Astrocyte (in vitro differentiated cells and primary cell): ENCODE results near the gene PGLYRP4. TPM values are rescaled to one million over a fixed set of nuclear protein-coding genes. Genes with fewer than 3 reads are reported as not detected.

Source experiments
- DNase-seq: peaks from one replicate; pipeline ENCODE4 v3.0.0-alpha.2; 2010; ENCODE audit warnings: low read depth
- FAIRE-seq: peaks from 2 replicates; lab custom pipeline; 2011; peaks lifted over from hg19 to GRCh38; lab: Jason Lieb, UNC
- H2AFZ ChIP-seq: 2 replicates; pipeline ENCODE4 v1.6.0; 2012; ENCODE audit warnings: low read depth, low read length, inconsistent platforms
- H3K27ac ChIP-seq: 2 replicates; pipeline ENCODE4 v1.5.1; 2011; ENCODE audit warnings: low read depth, low read length, inconsistent platforms
- H3K27me3 ChIP-seq: 2 replicates; pipeline ENCODE4 v1.6.0; 2011; ENCODE audit warnings: low read length, inconsistent platforms; ENCODE audit not compliant: insufficient read depth
- H3K36me3 ChIP-seq: 2 replicates; pipeline ENCODE4 v1.5.1; 2011; ENCODE audit warnings: low read length, inconsistent platforms; ENCODE audit not compliant: insufficient read depth
- H3K4me1 ChIP-seq: 2 replicates; pipeline ENCODE4 v1.5.1; 2011; ENCODE audit warnings: low read length, inconsistent platforms; ENCODE audit not compliant: insufficient read depth
- H3K4me2 ChIP-seq: 2 replicates; pipeline ENCODE4 v1.6.0; 2012; ENCODE audit warnings: low read length, inconsistent platforms
- H3K4me3 ChIP-seq: 2 replicates; pipeline ENCODE4 v1.5.1; 2011; ENCODE audit warnings: low read depth, mild to moderate bottlenecking, low read length, inconsistent platforms; ENCODE audit not compliant: insufficient read depth
- H3K79me2 ChIP-seq: 2 replicates; pipeline ENCODE4 v1.6.0; 2012; ENCODE audit warnings: mild to moderate bottlenecking, low read length, inconsistent platforms; ENCODE audit not compliant: insufficient read depth
- H3K9ac ChIP-seq: 2 replicates; pipeline ENCODE4 v1.6.0; 2012; ENCODE audit warnings: mild to moderate bottlenecking, low read length, inconsistent platforms
- H3K9me3 ChIP-seq: 2 replicates; pipeline ENCODE4 v1.5.1; 2012; ENCODE audit warnings: low read depth, mild to moderate bottlenecking, low read length, inconsistent platforms; ENCODE audit not compliant: insufficient read depth
- H4K20me1 ChIP-seq: 2 replicates; pipeline ENCODE4 v1.6.0; 2012; ENCODE audit warnings: low read length, inconsistent platforms; ENCODE audit not compliant: insufficient read depth
- H3K27ac Mint-ChIP-seq: one replicate; pipeline ENCODE4 v1.8.0; 2021; ENCODE audit warnings: mild to moderate bottlenecking, mixed read lengths; ENCODE audit not compliant: unreplicated experiment
- H3K27me3 Mint-ChIP-seq: one replicate; pipeline ENCODE4 v1.8.0; 2021; ENCODE audit warnings: low read depth, mixed read lengths; ENCODE audit not compliant: unreplicated experiment
- H3K36me3 Mint-ChIP-seq: one replicate; pipeline ENCODE4 v1.8.0; 2021; ENCODE audit warnings: low read depth, mixed read lengths; ENCODE audit not compliant: unreplicated experiment
- H3K4me1 Mint-ChIP-seq: one replicate; pipeline ENCODE4 v1.8.0; 2021; ENCODE audit warnings: low read depth, mixed read lengths; ENCODE audit not compliant: unreplicated experiment
- H3K4me3 Mint-ChIP-seq: one replicate; pipeline ENCODE4 v1.8.0; 2021; ENCODE audit warnings: mild to moderate bottlenecking, moderate library complexity, mixed read lengths; ENCODE audit not compliant: unreplicated experiment
- H3K9me3 Mint-ChIP-seq: one replicate; pipeline ENCODE4 v1.8.0; 2021; ENCODE audit warnings: mild to moderate bottlenecking, mixed read lengths; ENCODE audit not compliant: unreplicated experiment
- EZH2 ChIP-seq: IDR thresholded peaks from 2 replicates; pipeline ENCODE4 v1.6.1; 2012; ENCODE audit warnings: mild to moderate bottlenecking, low read length, inconsistent platforms; ENCODE audit not compliant: insufficient read depth
- total RNA-seq: library from RNA; stranded (reverse); gene quantifications from 2 replicates; pipeline ENCODE4 v1.2.1, GENCODE V29; 2021
- TF ChIP-seq, protein P1 (sequence below): IDR thresholded peaks from 2 replicates; pipeline ENCODE4 v1.5.1; 2011; ENCODE audit warnings: low read depth, mild to moderate bottlenecking, inconsistent platforms, low read length, moderate library complexity; ENCODE audit not compliant: insufficient read depth

PGLYRP4 gene
- total RNA-seq, 1 donor from 2014 or later = not detected

DNA sequence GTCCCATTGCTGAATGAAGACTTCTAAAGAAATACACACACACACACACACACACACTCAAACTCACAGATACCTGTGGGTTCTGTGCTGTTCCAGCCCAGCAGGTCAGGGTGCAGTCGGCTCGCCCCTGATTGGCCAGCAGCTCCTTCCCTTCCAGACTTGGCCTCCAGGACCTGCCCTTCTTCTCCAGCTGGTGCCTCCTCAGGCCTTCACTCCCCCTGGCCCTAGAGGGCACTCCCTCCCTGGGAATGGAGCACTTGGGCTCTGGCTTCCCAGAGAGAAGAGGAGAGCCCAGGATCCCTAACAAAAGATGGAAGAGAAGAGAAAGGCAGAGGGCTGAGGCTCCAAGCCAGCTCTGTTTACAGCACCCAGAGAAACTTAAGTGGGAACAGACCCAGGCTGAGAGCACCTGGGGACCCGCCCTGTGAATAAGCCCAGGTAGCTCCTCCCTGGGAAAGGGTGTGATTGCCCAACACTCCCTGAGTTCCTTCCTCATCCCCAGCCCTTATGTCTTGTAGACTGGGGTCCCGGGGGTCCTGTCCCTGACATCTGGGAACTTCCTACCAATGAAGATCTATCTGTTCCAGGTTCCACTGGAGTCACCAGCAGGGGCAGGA is 36.0 kb downstream of the PGLYRP4 start, which contains the start of gene PGLYRP3:
Gene PGLYRP3, minus strand, starts transcription at position 383 of the 617 bp plus-strand sequence. CDS start 2,287 bp downstream, outside the sequence.
- Histone ChIP-seq H2AFZ (no peak within 1 kb of the TSS), H3K36me3 (no peaks in the 10 kb centered on the region), H3K4me1 (no peaks in the 10 kb centered on the region), H4K20me1 (no peaks in the 10 kb centered on the region), H3K4me3 (no peak within 1 kb of the TSS), H3K27ac (no peak within 1 kb of the TSS), H3K4me2 (no peak within 1 kb of the TSS), H3K9ac (no peak within 1 kb of the TSS), H3K9me3 (no peaks in the 10 kb centered on the region), H3K79me2 (no peaks in the 10 kb centered on the region), H3K27me3 (no peaks in the 10 kb centered on the region)
- no peak for TF ChIP-seq EZH2
- TF ChIP-seq, protein P1, sequence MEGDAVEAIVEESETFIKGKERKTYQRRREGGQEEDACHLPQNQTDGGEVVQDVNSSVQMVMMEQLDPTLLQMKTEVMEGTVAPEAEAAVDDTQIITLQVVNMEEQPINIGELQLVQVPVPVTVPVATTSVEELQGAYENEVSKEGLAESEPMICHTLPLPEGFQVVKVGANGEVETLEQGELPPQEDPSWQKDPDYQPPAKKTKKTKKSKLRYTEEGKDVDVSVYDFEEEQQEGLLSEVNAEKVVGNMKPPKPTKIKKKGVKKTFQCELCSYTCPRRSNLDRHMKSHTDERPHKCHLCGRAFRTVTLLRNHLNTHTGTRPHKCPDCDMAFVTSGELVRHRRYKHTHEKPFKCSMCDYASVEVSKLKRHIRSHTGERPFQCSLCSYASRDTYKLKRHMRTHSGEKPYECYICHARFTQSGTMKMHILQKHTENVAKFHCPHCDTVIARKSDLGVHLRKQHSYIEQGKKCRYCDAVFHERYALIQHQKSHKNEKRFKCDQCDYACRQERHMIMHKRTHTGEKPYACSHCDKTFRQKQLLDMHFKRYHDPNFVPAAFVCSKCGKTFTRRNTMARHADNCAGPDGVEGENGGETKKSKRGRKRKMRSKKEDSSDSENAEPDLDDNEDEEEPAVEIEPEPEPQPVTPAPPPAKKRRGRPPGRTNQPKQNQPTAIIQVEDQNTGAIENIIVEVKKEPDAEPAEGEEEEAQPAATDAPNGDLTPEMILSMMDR = no peak
- H3K4me1 Mint-ChIP-seq = no peaks in the 10 kb centered on the region
- peaks cover 9% of the 10 kb centered on the region for H3K27me3 Mint-ChIP-seq
- no peak for FAIRE-seq
- no peak for DNase-seq
- H3K4me3 Mint-ChIP-seq = no peak within 1 kb of the TSS
- no peaks in the 10 kb centered on the region for H3K36me3 Mint-ChIP-seq
- peaks cover 9% of the 10 kb centered on the region for H3K9me3 Mint-ChIP-seq
- no peak within 1 kb of the TSS for H3K27ac Mint-ChIP-seq

- H3K4me3 ChIP-seq = no peak overlapping the region
- no peaks in the 10 kb centered on the region for H3K36me3 ChIP-seq
- no peaks in the 10 kb centered on the region for H3K9me3 ChIP-seq
- Mint-ChIP-seq H3K27me3 (peaks cover 8% of the 10 kb centered on the region), H3K9me3 (peaks cover under 1% of the 10 kb centered on the region), H3K4me3 (no peak overlapping the region), H3K27ac (no peak overlapping the region), H3K4me1 (no peaks in the 10 kb centered on the region), H3K36me3 (no peaks in the 10 kb centered on the region)
- no peaks in the 10 kb centered on the region for H3K79me2 ChIP-seq
- DNase-seq = no peak
- H3K4me1 ChIP-seq = no peaks in the 10 kb centered on the region
- no peaks in the 10 kb centered on the region for H3K27me3 ChIP-seq
- H2AFZ ChIP-seq = no peak overlapping the region
- no peak for FAIRE-seq
- H4K20me1 ChIP-seq = no peaks in the 10 kb centered on the region
- no peak overlapping the region for H3K4me2 ChIP-seq
- no peak overlapping the region for H3K27ac ChIP-seq
- no peak overlapping the region for H3K9ac ChIP-seq
- TF ChIP-seq EZH2 = no peak
- TF ChIP-seq, protein P1 = no peak
Measured at GRCh38 chr1:153310526-153310925, 38.1 kb downstream of the PGLYRP4 start.

- H3K9me3 ChIP-seq = no peaks in the 10 kb centered on the region
- no peaks in the 10 kb centered on the region for H3K4me1 ChIP-seq
- H3K36me3 ChIP-seq = no peaks in the 10 kb centered on the region
- H3K36me3 Mint-ChIP-seq = no peaks in the 10 kb centered on the region
- no peaks in the 10 kb centered on the region for H4K20me1 ChIP-seq
- H3K4me3 ChIP-seq = no peak overlapping the region
- FAIRE-seq (no peak), DNase-seq (no peak)
- H3K4me3 Mint-ChIP-seq = no peak overlapping the region
- H2AFZ ChIP-seq = no peak overlapping the region
- no peak overlapping the region for H3K9ac ChIP-seq
- no peak for TF ChIP-seq EZH2
- TF ChIP-seq, protein P1 = no peak
- H3K79me2 ChIP-seq = no peaks in the 10 kb centered on the region
- peaks cover 7% of the 10 kb centered on the region for H3K27me3 Mint-ChIP-seq
- no peaks in the 10 kb centered on the region for H3K4me1 Mint-ChIP-seq
- no peak overlapping the region for H3K27ac Mint-ChIP-seq
- no peak overlapping the region for H3K27ac ChIP-seq
- H3K4me2 ChIP-seq = no peak overlapping the region
- H3K9me3 Mint-ChIP-seq = no peaks in the 10 kb centered on the region
- no peaks in the 10 kb centered on the region for H3K27me3 ChIP-seq
Measured at GRCh38 chr1:153309441-153309840, 39.2 kb downstream of the PGLYRP4 start.
